Amygdala (tissue), 56 donors: ENCODE data around the gene PLOD3.

Experiments
- DNase-seq, 56 donors: peaks; one replicate each; lab custom pipeline; 2025; lab: John Stamatoyannopoulos, UW

Gene PLOD3

DNA sequence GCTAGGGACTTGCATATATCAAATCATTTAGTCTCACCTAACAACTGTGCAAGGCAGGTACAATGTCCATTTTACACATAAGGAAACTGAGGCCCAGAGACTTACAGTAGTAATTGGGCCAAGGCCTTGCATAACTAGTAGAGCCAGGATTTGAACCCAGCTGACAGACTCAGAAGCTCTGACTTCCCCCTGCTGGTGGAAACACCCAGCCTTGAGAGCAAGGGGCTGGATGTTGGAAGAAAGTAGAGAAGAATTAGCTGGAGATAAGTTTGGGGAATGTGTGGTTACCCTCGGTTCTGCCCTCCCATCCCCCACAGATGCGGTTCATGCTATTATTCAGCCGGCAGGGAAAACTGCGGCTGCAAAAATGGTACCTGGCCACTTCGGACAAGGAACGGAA, 61.1 kb downstream of the PLOD3 start:
- no peak for DNase-seq
